Transverse colon (tissue), 3 donors: ENCODE data around the gene FAM120A.

ENCODE experiments used
- POLR2A ChIP-seq: fragments of 450-650 bp; IDR thresholded peaks from one replicate; pipeline ENCODE4 v1.6.1; 2016; ENCODE audit warnings: antibody characterized with exemption, mild to moderate bottlenecking, moderate library complexity
- TF ChIP-seq, protein P1 (sequence below), 5 experiments: fragments of 200-600 bp in 3 of 5; fragments of 450-650 bp in 2 of 5; sonication (generic) in 3 of 5; IDR thresholded peaks; 1 replicate in 2 of 5; 2 replicates in 3 of 5; pipeline ENCODE4 v1.5.1; 2016 to 2017; ENCODE audit warnings: antibody characterized with exemption in 5 of 5, inconsistent platforms in 3 of 5, mild to moderate bottlenecking in 2 of 5, moderate library complexity in 1 of 5

DNA sequence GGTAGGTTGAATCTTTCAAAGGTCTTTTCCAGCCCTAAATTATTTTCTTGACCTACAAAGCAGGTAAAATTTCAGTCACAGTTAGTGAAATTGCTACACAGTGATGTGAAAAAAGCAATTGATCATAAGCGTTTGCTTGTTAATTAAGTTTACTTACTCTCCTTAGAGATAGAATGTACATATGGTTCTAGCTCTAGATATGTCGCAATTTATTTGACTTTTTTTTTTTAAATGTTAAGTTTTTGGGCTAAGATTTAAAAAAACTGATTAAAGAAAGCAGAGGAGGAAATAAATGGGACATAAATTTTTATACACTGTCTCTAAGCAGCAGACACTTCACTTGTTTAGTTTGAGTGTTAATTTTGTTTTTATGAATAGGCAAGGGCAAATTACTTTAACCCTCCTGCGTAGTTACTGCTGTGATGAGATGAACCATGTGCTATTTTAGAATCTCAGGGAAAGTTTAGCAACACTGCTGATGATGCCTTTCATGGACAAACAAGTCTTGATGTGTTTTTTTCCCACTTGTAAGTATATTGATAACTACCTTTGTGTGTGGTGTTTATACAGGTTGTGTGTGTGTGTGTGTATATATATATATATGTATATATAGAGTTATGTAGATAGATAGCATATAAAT lies 40.2 kb downstream of the FAM120A start:
- TF ChIP-seq, protein P1, sequence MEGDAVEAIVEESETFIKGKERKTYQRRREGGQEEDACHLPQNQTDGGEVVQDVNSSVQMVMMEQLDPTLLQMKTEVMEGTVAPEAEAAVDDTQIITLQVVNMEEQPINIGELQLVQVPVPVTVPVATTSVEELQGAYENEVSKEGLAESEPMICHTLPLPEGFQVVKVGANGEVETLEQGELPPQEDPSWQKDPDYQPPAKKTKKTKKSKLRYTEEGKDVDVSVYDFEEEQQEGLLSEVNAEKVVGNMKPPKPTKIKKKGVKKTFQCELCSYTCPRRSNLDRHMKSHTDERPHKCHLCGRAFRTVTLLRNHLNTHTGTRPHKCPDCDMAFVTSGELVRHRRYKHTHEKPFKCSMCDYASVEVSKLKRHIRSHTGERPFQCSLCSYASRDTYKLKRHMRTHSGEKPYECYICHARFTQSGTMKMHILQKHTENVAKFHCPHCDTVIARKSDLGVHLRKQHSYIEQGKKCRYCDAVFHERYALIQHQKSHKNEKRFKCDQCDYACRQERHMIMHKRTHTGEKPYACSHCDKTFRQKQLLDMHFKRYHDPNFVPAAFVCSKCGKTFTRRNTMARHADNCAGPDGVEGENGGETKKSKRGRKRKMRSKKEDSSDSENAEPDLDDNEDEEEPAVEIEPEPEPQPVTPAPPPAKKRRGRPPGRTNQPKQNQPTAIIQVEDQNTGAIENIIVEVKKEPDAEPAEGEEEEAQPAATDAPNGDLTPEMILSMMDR (IDR thresholded peaks at IDR 0.05): no peak
- no peak for TF ChIP-seq POLR2A
